Upper lobe of left lung (tissue), 4 donors: ENCODE measurements around the gene CBX5.

Experiments used
- POLR2A ChIP-seq, 4 donors: fragments of 450-650 bp; IDR thresholded peaks; one replicate each; pipeline ENCODE4 v1.5.1; 2016 to 2017; ENCODE audit warnings: antibody characterized with exemption in 4 of 4, mild to moderate bottlenecking in 2 of 4
- TF ChIP-seq, protein P1 (sequence below), 6 experiments: fragments of 450-650 bp in 4 of 6; fragments of 200-600 bp in 2 of 6; sonication (generic) in 2 of 6; IDR thresholded peaks; one replicate each; pipeline ENCODE4 v1.5.1; 2016 to 2019; ENCODE audit warnings: antibody characterized with exemption in 6 of 6

DNA sequence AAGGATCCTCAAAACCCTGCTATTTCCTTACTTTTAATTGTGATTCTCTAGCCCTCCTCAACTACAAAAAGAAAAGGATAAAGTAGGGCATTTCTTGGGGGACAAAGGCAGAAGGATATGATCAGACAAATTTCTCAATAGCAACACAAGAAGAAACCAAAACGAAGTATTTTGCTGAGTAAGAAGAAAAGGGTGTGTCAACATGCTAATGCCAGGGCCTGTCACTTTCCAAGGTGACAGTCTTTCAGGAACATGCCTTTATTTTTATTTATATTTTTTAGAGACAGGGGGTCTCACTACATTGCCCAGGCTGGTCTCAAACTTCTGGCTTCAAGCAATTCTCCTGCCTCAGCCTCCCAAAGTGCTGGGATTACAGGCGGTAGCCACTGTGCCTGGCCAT is 39.8 kb downstream of the CBX5 start:
- TF ChIP-seq, protein P1, sequence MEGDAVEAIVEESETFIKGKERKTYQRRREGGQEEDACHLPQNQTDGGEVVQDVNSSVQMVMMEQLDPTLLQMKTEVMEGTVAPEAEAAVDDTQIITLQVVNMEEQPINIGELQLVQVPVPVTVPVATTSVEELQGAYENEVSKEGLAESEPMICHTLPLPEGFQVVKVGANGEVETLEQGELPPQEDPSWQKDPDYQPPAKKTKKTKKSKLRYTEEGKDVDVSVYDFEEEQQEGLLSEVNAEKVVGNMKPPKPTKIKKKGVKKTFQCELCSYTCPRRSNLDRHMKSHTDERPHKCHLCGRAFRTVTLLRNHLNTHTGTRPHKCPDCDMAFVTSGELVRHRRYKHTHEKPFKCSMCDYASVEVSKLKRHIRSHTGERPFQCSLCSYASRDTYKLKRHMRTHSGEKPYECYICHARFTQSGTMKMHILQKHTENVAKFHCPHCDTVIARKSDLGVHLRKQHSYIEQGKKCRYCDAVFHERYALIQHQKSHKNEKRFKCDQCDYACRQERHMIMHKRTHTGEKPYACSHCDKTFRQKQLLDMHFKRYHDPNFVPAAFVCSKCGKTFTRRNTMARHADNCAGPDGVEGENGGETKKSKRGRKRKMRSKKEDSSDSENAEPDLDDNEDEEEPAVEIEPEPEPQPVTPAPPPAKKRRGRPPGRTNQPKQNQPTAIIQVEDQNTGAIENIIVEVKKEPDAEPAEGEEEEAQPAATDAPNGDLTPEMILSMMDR (IDR thresholded peaks at IDR 0.05) = no peak
- TF ChIP-seq POLR2A (IDR thresholded peaks at IDR 0.05) = no peak
